ENCODE data around the gene TAS2R50. TPM values are rescaled to one million over a fixed set of nuclear protein-coding genes. Genes with fewer than 3 reads are reported as not detected.

The TAS2R50 gene, protein sequence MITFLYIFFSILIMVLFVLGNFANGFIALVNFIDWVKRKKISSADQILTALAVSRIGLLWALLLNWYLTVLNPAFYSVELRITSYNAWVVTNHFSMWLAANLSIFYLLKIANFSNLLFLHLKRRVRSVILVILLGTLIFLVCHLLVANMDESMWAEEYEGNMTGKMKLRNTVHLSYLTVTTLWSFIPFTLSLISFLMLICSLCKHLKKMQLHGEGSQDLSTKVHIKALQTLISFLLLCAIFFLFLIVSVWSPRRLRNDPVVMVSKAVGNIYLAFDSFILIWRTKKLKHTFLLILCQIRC
- total RNA-seq: 1.5 and 3.1 TPM in 2 replicates

DNA sequence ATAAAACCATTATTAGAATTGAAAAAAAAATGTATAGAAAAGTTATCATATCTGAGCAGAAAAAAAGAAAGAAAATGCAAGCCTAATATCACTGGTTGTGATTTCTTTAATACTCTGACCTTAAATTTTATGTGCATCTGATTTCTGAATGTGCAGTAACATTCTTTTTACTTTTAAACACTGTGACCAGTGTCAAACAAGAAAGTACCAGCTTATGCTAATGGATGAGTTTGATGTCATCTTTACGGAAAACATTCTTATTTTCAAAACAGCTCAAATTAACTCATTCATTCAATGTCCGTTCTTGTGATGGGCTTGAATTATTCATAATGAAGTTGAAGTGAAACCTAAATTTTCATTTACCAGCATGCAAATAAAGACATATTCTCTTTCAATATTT lies at the start of gene TAS2R50:
TSS of gene TAS2R50 (minus strand) at position 101 of the 400 bp plus-strand sequence. CDS start at position 49, 52 bp downstream.

DNA sequence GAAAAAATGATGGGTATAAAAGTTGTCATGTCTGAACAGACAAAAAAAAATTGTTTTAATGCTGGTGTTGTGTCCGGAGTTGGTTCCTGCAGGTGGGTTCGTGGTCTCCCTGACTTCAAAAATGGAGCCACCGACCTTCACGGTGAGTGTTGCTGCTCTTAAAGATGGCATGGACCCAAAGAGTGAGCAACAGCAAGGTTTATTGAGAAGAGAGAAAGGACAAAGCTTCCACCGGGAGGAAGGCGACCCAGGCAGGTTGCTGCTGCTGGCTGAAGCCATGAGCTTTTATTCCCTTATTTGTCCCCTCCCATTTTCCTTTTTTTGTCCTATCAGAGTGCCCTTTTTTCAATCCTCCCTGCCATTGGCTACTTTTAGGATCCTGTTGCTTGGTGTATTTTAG lies 44.6 kb upstream of the TAS2R50 start, which contains the start of gene TAS2R31:
TSS of gene TAS2R31 (minus strand) at position 101 of the 400 bp plus-strand sequence. CDS start at position 29, 72 bp downstream.

DNA sequence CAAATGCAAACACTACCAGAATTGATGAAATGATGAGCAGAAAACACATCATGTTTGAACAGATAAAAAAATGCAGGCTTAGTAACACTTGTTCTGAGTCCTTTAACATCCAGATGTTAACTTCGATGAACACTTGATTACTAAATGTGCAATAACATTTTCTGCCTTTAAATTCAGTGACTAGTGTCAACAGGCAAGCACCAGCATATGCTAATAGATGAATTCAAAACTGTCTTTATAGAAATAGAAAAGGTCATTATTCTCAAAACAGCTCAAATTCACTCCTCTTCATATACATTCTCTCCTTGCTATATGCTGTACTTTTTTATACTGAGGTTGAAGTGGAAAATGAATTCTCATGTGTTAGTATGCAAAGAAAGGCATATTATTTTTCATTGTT lies 35.8 kb upstream of the TAS2R50 start, which contains the start of gene TAS2R19:
TSS of gene TAS2R19 (minus strand) at position 101 of the 400 bp plus-strand sequence. CDS start at position 52, 49 bp downstream.

DNA sequence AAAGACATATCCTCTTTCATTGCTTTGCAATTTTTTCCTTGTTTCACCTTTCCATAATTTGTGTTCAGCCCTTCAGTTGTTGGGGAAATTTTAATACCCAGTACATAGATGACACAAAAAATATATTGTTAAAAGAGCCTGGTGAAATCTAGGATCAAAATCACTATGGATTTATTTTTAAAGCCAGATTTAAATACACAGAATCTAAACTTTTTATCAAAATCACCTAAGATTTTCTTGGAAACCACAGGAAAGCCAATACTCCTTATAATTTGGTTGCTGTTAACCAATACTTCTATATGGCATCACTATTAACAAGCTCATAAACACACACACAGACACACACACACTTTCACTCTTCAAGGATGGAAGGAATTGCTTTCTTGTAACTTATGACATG lies 11.5 kb upstream of the TAS2R50 start, which contains the start of gene TAS2R20:
TSS of gene TAS2R20 (minus strand) at position 101 of the 400 bp plus-strand sequence. CDS start 429 bp downstream, outside the sequence.

DNA sequence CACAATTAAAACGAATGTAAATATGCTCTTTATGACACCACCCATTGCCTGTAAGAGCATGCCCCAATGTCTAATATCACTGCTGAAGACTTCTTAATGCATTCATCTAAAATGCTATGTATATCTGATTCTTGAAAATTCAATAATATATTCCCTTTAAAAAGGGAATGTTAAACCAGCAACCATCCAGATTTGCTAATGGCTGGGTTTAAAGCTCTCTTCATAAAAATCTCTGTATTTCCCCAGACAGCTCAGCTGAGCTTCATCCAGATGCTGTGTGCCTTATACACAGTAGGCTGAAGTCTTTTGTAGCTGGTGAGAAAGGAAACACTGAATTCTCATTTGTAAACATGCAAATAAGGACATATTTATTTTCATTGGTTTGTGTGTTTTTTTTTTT lies 47.5 kb downstream of the TAS2R50 start, which contains the start of gene TAS2R14:
TSS of gene TAS2R14 (minus strand) at position 101 of the 400 bp plus-strand sequence. CDS start at position 45, 56 bp downstream.

Other genes starting within 250 kb of the TAS2R50 start
- gene TAS2R7, start 184.3 kb downstream of the TAS2R50 start, total RNA-seq: under 0.01 TPM in 1 of 2 replicates, not detected in the other
- gene TAS2R8, start 179.6 kb downstream of the TAS2R50 start, total RNA-seq: under 0.01 TPM in 1 of 2 replicates, not detected in the other
- not detected in 2 replicates for gene TAS2R9, start 176.7 kb downstream of the TAS2R50 start, total RNA-seq
- gene TAS2R10, start 160.6 kb downstream of the TAS2R50 start, total RNA-seq: under 0.01 and 0.19 TPM in 2 replicates
- gene PRR4, start 137.4 kb downstream of the TAS2R50 start, total RNA-seq: 0.28 and 1.2 TPM in 2 replicates
- 7.3 and 18.3 TPM in 2 replicates for gene PRH1, start 102.7 kb downstream of the TAS2R50 start, total RNA-seq
- gene TAS2R13, start 77.3 kb downstream of the TAS2R50 start, total RNA-seq: 0.58 and 1.1 TPM in 2 replicates
- 0.19 TPM in 1 of 2 replicates, not detected in the other for gene PRH2, start 57.7 kb downstream of the TAS2R50 start, total RNA-seq
- 1.5 and 3.7 TPM in 2 replicates for gene TAS2R14, start 47.6 kb downstream of the TAS2R50 start, total RNA-seq
- gene TAS2R20, start 11.4 kb upstream of the TAS2R50 start, total RNA-seq: 1.2 and 4.2 TPM in 2 replicates
- 2.1 and 7.3 TPM in 2 replicates for gene TAS2R19, start 35.7 kb upstream of the TAS2R50 start, total RNA-seq
- gene TAS2R31, start 44.5 kb upstream of the TAS2R50 start, total RNA-seq: 2.5 and 5.6 TPM in 2 replicates
- gene TAS2R46, start 75.4 kb upstream of the TAS2R50 start, total RNA-seq: 1.5 and 2.8 TPM in 2 replicates
- gene TAS2R43, start 105.4 kb upstream of the TAS2R50 start, total RNA-seq: 0.19 and 1.4 TPM in 2 replicates
- gene TAS2R30, start 147.7 kb upstream of the TAS2R50 start, total RNA-seq: 2.7 and 4.2 TPM in 2 replicates
- gene SMIM10L1, start 184.3 kb upstream of the TAS2R50 start, total RNA-seq: 5.9 and 7.3 TPM in 2 replicates
- not detected in 2 replicates for gene TAS2R42, start 200.0 kb upstream of the TAS2R50 start, total RNA-seq